VCaP (cell line): ENCODE measurements around the gene SSBP2.

Experiments
- H3K27ac ChIP-seq: fragments of 450-650 bp; 2 replicates; pipeline ENCODE4 v1.5.1; 2017
- TF ChIP-seq, protein P1 (sequence below): fragments of 450-650 bp; conservative IDR thresholded peaks from 2 replicates; pipeline ENCODE4 v1.5.1; 2017; ENCODE audit warnings: mild to moderate bottlenecking, moderate library complexity

Gene SSBP2

DNA sequence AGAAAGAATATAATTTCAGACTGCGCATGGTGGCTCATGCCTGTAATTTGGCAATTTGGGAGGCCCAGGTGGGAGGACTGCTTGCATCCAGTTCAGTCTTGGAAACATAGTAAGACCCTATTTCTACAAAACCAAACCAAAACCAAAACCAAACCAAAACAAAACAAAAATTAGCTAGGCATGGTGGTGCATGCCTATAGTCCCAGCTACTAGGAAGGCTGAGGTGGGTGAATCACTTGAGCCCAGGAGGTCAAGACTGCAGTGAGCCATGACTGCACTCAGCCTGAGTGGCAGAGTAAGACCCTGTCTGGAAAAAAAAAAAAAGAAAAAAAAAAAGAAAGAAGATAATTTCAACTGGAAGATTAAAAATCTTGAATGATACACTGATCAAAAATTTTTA is 220.0 kb downstream of the SSBP2 start:
- no peak overlapping the region for H3K27ac ChIP-seq
- TF ChIP-seq, protein P1, sequence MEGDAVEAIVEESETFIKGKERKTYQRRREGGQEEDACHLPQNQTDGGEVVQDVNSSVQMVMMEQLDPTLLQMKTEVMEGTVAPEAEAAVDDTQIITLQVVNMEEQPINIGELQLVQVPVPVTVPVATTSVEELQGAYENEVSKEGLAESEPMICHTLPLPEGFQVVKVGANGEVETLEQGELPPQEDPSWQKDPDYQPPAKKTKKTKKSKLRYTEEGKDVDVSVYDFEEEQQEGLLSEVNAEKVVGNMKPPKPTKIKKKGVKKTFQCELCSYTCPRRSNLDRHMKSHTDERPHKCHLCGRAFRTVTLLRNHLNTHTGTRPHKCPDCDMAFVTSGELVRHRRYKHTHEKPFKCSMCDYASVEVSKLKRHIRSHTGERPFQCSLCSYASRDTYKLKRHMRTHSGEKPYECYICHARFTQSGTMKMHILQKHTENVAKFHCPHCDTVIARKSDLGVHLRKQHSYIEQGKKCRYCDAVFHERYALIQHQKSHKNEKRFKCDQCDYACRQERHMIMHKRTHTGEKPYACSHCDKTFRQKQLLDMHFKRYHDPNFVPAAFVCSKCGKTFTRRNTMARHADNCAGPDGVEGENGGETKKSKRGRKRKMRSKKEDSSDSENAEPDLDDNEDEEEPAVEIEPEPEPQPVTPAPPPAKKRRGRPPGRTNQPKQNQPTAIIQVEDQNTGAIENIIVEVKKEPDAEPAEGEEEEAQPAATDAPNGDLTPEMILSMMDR, result no peak

DNA sequence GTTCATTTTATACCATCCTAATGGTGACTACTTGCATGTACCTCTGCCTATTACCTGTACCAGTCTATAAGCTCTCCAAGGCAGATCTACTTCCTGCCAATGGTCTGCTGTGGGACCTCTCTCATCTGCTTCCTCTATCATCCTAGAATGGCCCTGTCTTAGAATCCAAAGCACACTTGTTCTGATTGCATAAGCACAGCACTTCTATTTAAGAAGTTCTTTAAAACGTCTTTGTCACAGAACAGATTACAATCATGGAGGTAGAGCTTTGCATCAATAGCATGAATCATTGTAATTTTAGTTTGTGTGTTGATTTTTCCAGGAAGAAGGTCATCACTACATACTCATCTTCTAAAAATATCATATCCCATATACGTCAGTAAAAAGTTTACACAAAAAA is 225.2 kb downstream of the SSBP2 start:
- H3K27ac ChIP-seq, result no peak overlapping the region
- TF ChIP-seq, protein P1, result no peak

DNA sequence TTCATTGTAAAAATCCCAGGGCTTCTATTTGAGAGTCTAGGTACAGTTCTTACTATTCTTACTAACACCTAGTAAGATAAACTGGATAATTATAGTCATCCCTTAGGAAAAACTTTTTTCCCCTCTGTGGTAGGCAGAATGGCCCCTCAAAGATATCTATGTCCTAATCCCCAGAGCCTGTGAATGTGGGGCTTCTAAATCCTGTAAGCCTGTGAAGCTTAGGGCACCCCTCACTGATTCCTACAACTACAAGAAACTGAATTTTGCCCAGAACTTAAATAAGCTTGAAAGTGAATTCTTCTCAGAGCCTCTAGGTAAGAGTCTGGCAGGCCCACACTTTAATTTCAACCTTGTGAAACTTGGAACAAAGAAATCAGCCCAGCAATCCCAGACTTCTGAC is 226.9 kb downstream of the SSBP2 start:
- TF ChIP-seq, protein P1, result no peak
- H3K27ac ChIP-seq, result no peak overlapping the region

DNA sequence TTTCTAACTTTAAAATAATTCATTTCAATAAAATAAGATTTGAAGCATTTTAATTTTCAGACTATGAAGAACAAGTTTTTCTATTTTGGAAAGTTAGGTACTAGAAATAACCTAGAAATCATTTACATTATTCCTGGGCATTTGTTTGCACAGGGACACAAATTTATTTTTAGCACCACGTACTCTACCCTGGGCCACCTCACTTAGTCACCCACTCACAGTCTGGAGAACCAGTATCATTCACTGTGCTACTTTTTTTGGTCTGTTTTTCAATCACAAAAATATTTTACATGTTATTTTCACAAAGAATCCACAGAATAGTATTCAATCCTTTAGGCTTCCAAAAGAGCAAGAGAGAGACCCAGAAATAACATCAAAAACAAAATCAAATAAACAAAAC is 228.3 kb downstream of the SSBP2 start:
- TF ChIP-seq, protein P1, result no peak
- H3K27ac ChIP-seq, result no peak overlapping the region

- TF ChIP-seq, protein P1, result no peak
- no peak overlapping the region for H3K27ac ChIP-seq
Measured at GRCh38 chr5:81520769-81521168, 230.1 kb downstream of the SSBP2 start.

- TF ChIP-seq, protein P1, result no peak
- no peak overlapping the region for H3K27ac ChIP-seq
Measured at GRCh38 chr5:81519217-81519905, 231.5 kb downstream of the SSBP2 start.

- no peak overlapping the region for H3K27ac ChIP-seq
- TF ChIP-seq, protein P1, result no peak
Measured at GRCh38 chr5:81517462-81517861, 233.4 kb downstream of the SSBP2 start.
